Hematopoietic multipotent progenitor cell (in vitro differentiated cells): ENCODE results near the gene PIGB. TPM values are rescaled to one million over a fixed set of nuclear protein-coding genes. Genes with fewer than 3 reads are reported as not detected.
"Not testable (repeated sequence)": the region's sequence is repeated elsewhere in the genome, so short reads cannot be mapped to it uniquely, and the experiment has no call there.

Experiments
- DNase-seq, 3 donors: peaks; one replicate each; pipeline ENCODE4 v3.0.0-alpha.2; 2011 to 2015; ENCODE audit warnings: low read depth in 2 of 3, low spot score in 2 of 3
- total RNA-seq: library from RNA; depleted of rRNA; stranded (reverse); fragments of >200 nt; gene quantifications from one replicate; pipeline ENCODE4 v1.2.3, GENCODE V29; 2012

The PIGB gene
- total RNA-seq, 1 donor, result 11.8 TPM

GRCh38 chr15:55290528-55291057 is 28.4 kb upstream of the PIGB start:
- peak; percentile 69 to 91 (median 84) for DNase-seq

GRCh38 chr15:55297315-55297714 is 21.7 kb upstream of the PIGB start:
- DNase-seq, result no peak

GRCh38 chr15:55302801-55303200 is 16.2 kb upstream of the PIGB start:
- not testable (repeated sequence) for DNase-seq

- peak in 1 of 3 donors; percentile 11 for DNase-seq
Observed at GRCh38 chr15:55319537-55320237, 665 bp downstream of the PIGB start.

GRCh38 chr15:55320238-55320550 is 1.2 kb downstream of the PIGB start:
- no peak for DNase-seq

GRCh38 chr15:55320963-55321362 is 1.9 kb downstream of the PIGB start:
- DNase-seq, result no peak

GRCh38 chr15:55322467-55322866 is 3.4 kb downstream of the PIGB start:
- DNase-seq, result no peak

- DNase-seq, result no peak
Observed at GRCh38 chr15:55327387-55327786, 8.4 kb downstream of the PIGB start.

GRCh38 chr15:55334371-55334770 is 15.3 kb downstream of the PIGB start:
- no peak for DNase-seq

- no peak for DNase-seq
Observed at GRCh38 chr15:55334997-55335396, 16.0 kb downstream of the PIGB start.

GRCh38 chr15:55337160-55337559 is 18.1 kb downstream of the PIGB start:
- no peak for DNase-seq

- peak in 1 of 3 donors; percentile 4 for DNase-seq
Observed at GRCh38 chr15:55343168-55343567, 24.1 kb downstream of the PIGB start.

GRCh38 chr15:55344206-55344605 is 25.2 kb downstream of the PIGB start:
- DNase-seq, result no peak

GRCh38 chr15:55348281-55348778 is 29.3 kb downstream of the PIGB start:
- no peak for DNase-seq

GRCh38 chr15:55349282-55349681 is 30.3 kb downstream of the PIGB start:
- DNase-seq, result no peak

- DNase-seq, result no peak
Observed at GRCh38 chr15:55353025-55353424, 34.0 kb downstream of the PIGB start.

- no peak for DNase-seq
Observed at GRCh38 chr15:55356985-55357585, 38.1 kb downstream of the PIGB start.

- no peak for DNase-seq
Observed at GRCh38 chr15:55357774-55358173, 38.8 kb downstream of the PIGB start.

GRCh38 chr15:55358471-55358870 is 39.4 kb downstream of the PIGB start:
- no peak for DNase-seq

- DNase-seq, result peak in 1 of 3 donors; percentile 5
Observed at GRCh38 chr15:55360256-55360655, 41.2 kb downstream of the PIGB start.

- no peak for DNase-seq
Observed at GRCh38 chr15:55361048-55361447, 42.0 kb downstream of the PIGB start.

GRCh38 chr15:55362641-55363040 is 43.6 kb downstream of the PIGB start:
- DNase-seq, result no peak
